K562 (cell line): ENCODE data around the gene HPCAL1.

ENCODE experiments used
- CTCF ChIP-seq, 3 experiments: IDR thresholded peaks in 2 of 3; conservative IDR thresholded peaks in 1 of 3; 2 replicates each; pipeline ENCODE4 v1.5.1; 2011 to 2012; ENCODE audit warnings: low read length in 3 of 3, mild to moderate bottlenecking in 3 of 3, control low read depth in 2 of 3, improper control_type of control experiment in 1 of 3, inconsistent platforms in 1 of 3, low read depth in 1 of 3, mixed read lengths in 1 of 3, moderate library complexity in 1 of 3; ENCODE audit not compliant: insufficient read depth in 2 of 3
- ETV6 ChIP-seq, 3 experiments: fragments of 150-350 bp in 1 of 3; sonication (generic) in 1 of 3; formaldehyde crosslinking in 1 of 3; IDR thresholded peaks; 2 replicates each; pipeline versions ENCODE4 v1.6.1 to v1.8.0; 2014 to 2022; ENCODE audit warnings: borderline replicate concordance in 2 of 3, low read depth in 2 of 3, antibody characterized with exemption in 1 of 3, low read length in 1 of 3, mild to moderate bottlenecking in 1 of 3, missing genetic modification reagents in 1 of 3
- EZH2 ChIP-seq: IDR thresholded peaks from 2 replicates; pipeline ENCODE4 v1.6.1; 2012; ENCODE audit warnings: low read depth, mild to moderate bottlenecking, inconsistent platforms, low read length, borderline replicate concordance
- HDGF ChIP-seq: fragments of 450-650 bp; IDR thresholded peaks from 2 replicates; pipeline ENCODE4 v1.6.1; 2016
- KAT8 ChIP-seq: fragments of 450-650 bp; IDR thresholded peaks from 2 replicates; pipeline ENCODE4 v1.6.1; 2016; ENCODE audit warnings: low read depth, mild to moderate bottlenecking
- PHF8 ChIP-seq: fragments of 200-600 bp; sonication (generic); IDR thresholded peaks from 2 replicates; pipeline ENCODE4 v1.6.1; 2012; ENCODE audit warnings: mixed run types, mild to moderate bottlenecking, inconsistent platforms, low read length, moderate library complexity, borderline replicate concordance
- POLR2A ChIP-seq: fragments of 450-650 bp; conservative IDR thresholded peaks from 2 replicates; pipeline ENCODE4 v1.6.1; 2016
- RCOR1 ChIP-seq, 2 experiments: IDR thresholded peaks; 2 replicates each; pipeline ENCODE4 v1.6.1; 2012; ENCODE audit warnings: low read depth in 2 of 2, low read length in 2 of 2, borderline replicate concordance in 1 of 2, improper control_type of control experiment in 1 of 2
- TAF1 ChIP-seq: IDR thresholded peaks from 2 replicates; pipeline ENCODE4 v1.6.1; 2011; ENCODE audit warnings: mild to moderate bottlenecking, low read length, moderate library complexity; ENCODE audit not compliant: insufficient read depth, control insufficient read depth, severe bottlenecking; ENCODE audit errors: extremely low read depth
- TARDBP ChIP-seq: fragments of 450-650 bp; IDR thresholded peaks from 2 replicates; pipeline ENCODE4 v1.6.1; 2016
- ZSCAN29 ChIP-seq: fragments of 450-650 bp; IDR thresholded peaks from 2 replicates; pipeline ENCODE4 v1.6.1; 2017

GRCh38 chr2:10402653-10403215, 100.0 kb downstream of the HPCAL1 start:
- TF ChIP-seq CTCF (IDR thresholded peaks at IDR 0.05 in 2 of 3, conservative IDR thresholded peaks at IDR 0.05 in 1 of 3; ENCODE audit: insufficient read depth in 2 of 3, low read depth in 1 of 3, low read length in 3 of 3) (no peak), TAF1 (no peak), RCOR1 (IDR thresholded peaks at IDR 0.05; ENCODE audit: borderline replicate concordance in 1 of 2, low read depth in 2 of 2, low read length in 2 of 2) (no peak), TARDBP (no peak), POLR2A (no peak), EZH2 (no peak), KAT8 (no peak), ZSCAN29 (no peak), HDGF (no peak), PHF8 (no peak), ETV6 (IDR thresholded peaks at IDR 0.05; ENCODE audit: borderline replicate concordance in 1 of 2, low read depth in 2 of 2, low read length in 1 of 2) (no peak), ETV6 (CRISPR knock-in tag; IDR thresholded peaks at IDR 0.05; ENCODE audit: borderline replicate concordance) (no peak)
